Inflammatory macrophage (primary cell): ENCODE measurements around the gene OSBPL9.

Source experiments
- DNase-seq, 2 donors: peaks; one replicate each; pipeline ENCODE4 v3.0.0-alpha.2; 2020 to 2022
- total RNA-seq, 18 experiments: gene quantifications; one replicate each; lab custom pipeline; 2026; ENCODE audit warnings: mixed read lengths in 6 of 18, inconsistent platforms in 2 of 18; lab: John Stamatoyannopoulos, UW

Gene OSBPL9
- 88.4 to 154 (median 109) reads per million in 18 experiments for total RNA-seq

- DNase-seq: peak; percentile 87 to 91
Measured at GRCh38 chr1:51616903-51617708, at the start of gene OSBPL9. Gene OSBPL9 (plus strand): TSS chr1:51617092. CDS start chr1:51617111, 19 bp downstream.

- DNase-seq: no peak
Measured at GRCh38 chr1:51567653-51568052, 49.2 kb upstream of the OSBPL9 start.

- no peak for DNase-seq
Measured at GRCh38 chr1:51568231-51568935, 48.5 kb upstream of the OSBPL9 start.

- DNase-seq: peak; percentile 24 to 39
Measured at GRCh38 chr1:51569284-51570062, 47.4 kb upstream of the OSBPL9 start.

- no peak for DNase-seq
Measured at GRCh38 chr1:51570063-51570710, 46.7 kb upstream of the OSBPL9 start.

GRCh38 chr1:51572365-51572764 is 44.5 kb upstream of the OSBPL9 start:
- DNase-seq: no peak

GRCh38 chr1:51574796-51575195 is 42.1 kb upstream of the OSBPL9 start:
- DNase-seq: no peak

- DNase-seq: no peak
Measured at GRCh38 chr1:51575406-51576084, 41.3 kb upstream of the OSBPL9 start.

GRCh38 chr1:51576085-51576444 is 40.8 kb upstream of the OSBPL9 start:
- DNase-seq: no peak

- DNase-seq: no peak
Measured at GRCh38 chr1:51576923-51577322, 40.0 kb upstream of the OSBPL9 start.

- DNase-seq: peak; percentile 57 to 75
Measured at GRCh38 chr1:51578383-51579109, 38.3 kb upstream of the OSBPL9 start.

GRCh38 chr1:51581238-51581637 is 35.7 kb upstream of the OSBPL9 start:
- DNase-seq: no peak

GRCh38 chr1:51583532-51583931 is 33.4 kb upstream of the OSBPL9 start:
- no peak for DNase-seq

GRCh38 chr1:51584021-51584420 is 32.9 kb upstream of the OSBPL9 start:
- DNase-seq: no peak

GRCh38 chr1:51592711-51593110 is 24.2 kb upstream of the OSBPL9 start:
- no peak for DNase-seq

GRCh38 chr1:51594716-51595115 is 22.2 kb upstream of the OSBPL9 start:
- DNase-seq: no peak

GRCh38 chr1:51600529-51600928 is 16.4 kb upstream of the OSBPL9 start:
- no peak for DNase-seq

- no peak for DNase-seq
Measured at GRCh38 chr1:51600965-51601364, 15.9 kb upstream of the OSBPL9 start.

- peak; percentile 78 to 90 for DNase-seq
Measured at GRCh38 chr1:51605961-51606723, 10.8 kb upstream of the OSBPL9 start.

- DNase-seq: peak; percentile 22 to 69
Measured at GRCh38 chr1:51607681-51608095, 9.2 kb upstream of the OSBPL9 start.
